Gastroesophageal sphincter (tissue), 3 donors: ENCODE results near the gene GSTCD.
"Not testable (repeated sequence)": the region's sequence is repeated elsewhere in the genome, so short reads cannot be mapped to it uniquely, and the experiment has no call there.

ENCODE experiments used
- CTCF ChIP-seq, 4 experiments: fragments of 200-600 bp in 2 of 4; fragments of 450-650 bp in 2 of 4; sonication (generic) in 1 of 4; IDR thresholded peaks; one replicate each; pipeline ENCODE4 v1.5.1; 2017 to 2019; ENCODE audit warnings: antibody characterized with exemption in 4 of 4, mild to moderate bottlenecking in 2 of 4, moderate library complexity in 2 of 4
- POLR2AphosphoS5 ChIP-seq: sonication (generic); formaldehyde crosslinking; IDR thresholded peaks from one replicate; pipeline ENCODE4 v1.6.1; 2017; ENCODE audit warnings: antibody characterized with exemption

DNA sequence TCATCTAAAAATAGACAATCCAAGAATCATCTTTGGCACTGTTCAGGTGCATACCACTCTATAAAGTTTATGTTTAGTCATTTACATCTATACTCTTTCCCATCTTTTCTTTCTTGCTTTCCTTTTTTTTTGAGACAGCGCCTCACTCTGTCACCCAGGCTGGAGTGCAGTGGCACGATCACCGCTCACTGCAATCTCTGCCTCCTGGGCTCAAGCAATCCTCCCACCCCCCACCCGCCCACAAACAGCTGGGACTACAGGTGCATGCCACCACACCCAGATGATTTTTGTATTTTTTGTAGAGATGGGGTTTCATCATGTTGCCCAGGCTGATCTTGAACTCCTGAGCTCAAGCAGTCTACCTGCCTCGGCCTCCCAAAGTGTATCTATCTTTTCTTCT lies 13.8 kb upstream of the GSTCD start:
- not testable (repeated sequence) for TF ChIP-seq CTCF (IDR thresholded peaks at IDR 0.05); POLR2AphosphoS5
